SU-DHL-6 (cell line): ENCODE data around the gene JPH4.

Source experiments
- H2AFZ ChIP-seq: fragments of 200-600 bp; sonication (generic); 2 replicates; pipeline ENCODE4 v1.6.1; 2014; ENCODE audit warnings: low read depth, mild to moderate bottlenecking, moderate library complexity, mixed read lengths, antibody characterized with exemption, low read length; ENCODE audit not compliant: severe bottlenecking
- H3F3A ChIP-seq: fragments of 200-600 bp; shearing (Covaris generic); 2 replicates; pipeline ENCODE4 v1.6.0; 2016; ENCODE audit warnings: antibody characterized with exemption, mild to moderate bottlenecking; ENCODE audit not compliant: insufficient read depth
- H3K27ac ChIP-seq: fragments of 200-600 bp; sonication (generic); 2 replicates; pipeline ENCODE4 v1.5.1; 2016; ENCODE audit warnings: low read depth, mild to moderate bottlenecking, low read length, moderate library complexity, mixed read lengths
- H3K27me3 ChIP-seq: fragments of 200-600 bp; sonication (generic), shearing (Covaris generic); 2 replicates; pipeline ENCODE4 v1.6.0; 2014; ENCODE audit warnings: mild to moderate bottlenecking, low read length
- H3K36me3 ChIP-seq: fragments of 200-600 bp; sonication (generic); 2 replicates; pipeline ENCODE4 v1.6.1; 2014; ENCODE audit warnings: mild to moderate bottlenecking, low read length, mixed read lengths
- H3K4me2 ChIP-seq: fragments of 300-600, 200-600 bp; shearing (Covaris generic), sonication (generic); 2 replicates; pipeline ENCODE4 v1.6.0; 2014; ENCODE audit warnings: low read length, low read depth, mild to moderate bottlenecking; ENCODE audit not compliant: poor library complexity, severe bottlenecking
- H3K4me3 ChIP-seq: fragments of 200-600 bp; sonication (generic); 2 replicates; pipeline ENCODE4 v1.5.1; 2014; ENCODE audit warnings: antibody characterized with exemption, low read length, mild to moderate bottlenecking, mixed read lengths; ENCODE audit not compliant: insufficient read depth, poor library complexity, severe bottlenecking
- H3K79me2 ChIP-seq: fragments of 200-600 bp; sonication (generic); 2 replicates; pipeline ENCODE4 v1.6.1; 2014; ENCODE audit warnings: mild to moderate bottlenecking, low read length, moderate library complexity; ENCODE audit not compliant: insufficient read depth
- H3K9ac ChIP-seq: fragments of 200-600 bp; sonication (generic); 2 replicates; pipeline ENCODE4 v1.7.0; 2014; ENCODE audit warnings: mild to moderate bottlenecking, low read length
- H3K9me2 ChIP-seq: fragments of 200-600 bp; sonication (generic); replicated peaks from 2 replicates; pipeline ENCODE4 v1.6.1; 2014; ENCODE audit warnings: low read length; ENCODE audit not compliant: insufficient read depth
- H3K9me3 ChIP-seq: fragments of 200-600 bp; sonication (generic); 2 replicates; pipeline ENCODE4 v1.6.1; 2014; ENCODE audit warnings: low read length, mixed read lengths; ENCODE audit not compliant: insufficient read depth
- H4K20me1 ChIP-seq: fragments of 200-600 bp; sonication (generic); 2 replicates; pipeline ENCODE4 v1.6.1; 2014; ENCODE audit warnings: low read depth, mild to moderate bottlenecking, antibody characterized with exemption, low read length, moderate library complexity, mixed read lengths
- EZH2phosphoT487 ChIP-seq: fragments of 200-600 bp; sonication (generic), shearing (Covaris generic); conservative IDR thresholded peaks from 2 replicates; pipeline ENCODE4 v1.6.1; 2018; ENCODE audit warnings: mild to moderate bottlenecking, antibody characterized with exemption, low read length, moderate library complexity, mixed read lengths
- TF ChIP-seq, protein P1 (sequence below): fragments of 200-600 bp; sonication (generic); IDR thresholded peaks from one replicate; pipeline ENCODE4 v1.5.1; 2017; ENCODE audit warnings: antibody characterized with exemption, mild to moderate bottlenecking, low read length, moderate library complexity; ENCODE audit not compliant: insufficient read depth, poor library complexity, severe bottlenecking

The JPH4 gene

DNA sequence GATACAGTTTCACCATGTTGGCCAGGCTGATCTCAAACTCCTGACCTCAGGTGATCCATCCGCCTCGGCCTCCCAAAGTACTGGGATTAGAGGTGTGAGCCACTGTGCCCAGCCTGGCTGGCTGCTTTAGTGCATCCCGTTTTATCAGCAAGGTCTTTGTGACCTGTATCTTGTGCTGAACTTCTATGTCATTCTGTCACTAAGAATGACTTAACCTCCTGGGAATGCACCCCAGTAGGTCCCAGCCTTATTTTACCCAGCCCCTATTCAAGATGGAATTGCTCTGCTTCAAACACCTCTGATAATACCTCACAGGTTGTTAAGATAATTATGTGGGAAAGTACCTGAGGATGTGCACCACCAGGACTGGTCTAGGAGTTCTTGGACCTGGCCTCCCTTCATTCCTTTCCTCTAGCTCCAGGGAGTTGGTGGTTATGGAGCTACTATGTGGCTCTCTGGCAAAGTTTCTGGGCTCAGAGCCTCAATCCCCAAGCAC, 26.1 kb upstream of the JPH4 start:
- Histone ChIP-seq H3K79me2 (no peaks in the 10 kb centered on the region), H2AFZ (no peak overlapping the region), H4K20me1 (no peaks in the 10 kb centered on the region), H3K9me2 (no peaks in the 10 kb centered on the region), H3K9me3 (no peaks in the 10 kb centered on the region), H3K9ac (no peak overlapping the region), H3K36me3 (no peaks in the 10 kb centered on the region), H3K27ac (no peak overlapping the region), H3F3A (no peaks in the 10 kb centered on the region), H3K4me2 (no peak overlapping the region), H3K27me3 (no peaks in the 10 kb centered on the region), H3K4me3 (no peak overlapping the region)
- TF ChIP-seq, protein P1, sequence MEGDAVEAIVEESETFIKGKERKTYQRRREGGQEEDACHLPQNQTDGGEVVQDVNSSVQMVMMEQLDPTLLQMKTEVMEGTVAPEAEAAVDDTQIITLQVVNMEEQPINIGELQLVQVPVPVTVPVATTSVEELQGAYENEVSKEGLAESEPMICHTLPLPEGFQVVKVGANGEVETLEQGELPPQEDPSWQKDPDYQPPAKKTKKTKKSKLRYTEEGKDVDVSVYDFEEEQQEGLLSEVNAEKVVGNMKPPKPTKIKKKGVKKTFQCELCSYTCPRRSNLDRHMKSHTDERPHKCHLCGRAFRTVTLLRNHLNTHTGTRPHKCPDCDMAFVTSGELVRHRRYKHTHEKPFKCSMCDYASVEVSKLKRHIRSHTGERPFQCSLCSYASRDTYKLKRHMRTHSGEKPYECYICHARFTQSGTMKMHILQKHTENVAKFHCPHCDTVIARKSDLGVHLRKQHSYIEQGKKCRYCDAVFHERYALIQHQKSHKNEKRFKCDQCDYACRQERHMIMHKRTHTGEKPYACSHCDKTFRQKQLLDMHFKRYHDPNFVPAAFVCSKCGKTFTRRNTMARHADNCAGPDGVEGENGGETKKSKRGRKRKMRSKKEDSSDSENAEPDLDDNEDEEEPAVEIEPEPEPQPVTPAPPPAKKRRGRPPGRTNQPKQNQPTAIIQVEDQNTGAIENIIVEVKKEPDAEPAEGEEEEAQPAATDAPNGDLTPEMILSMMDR, result no peak
- no peak for TF ChIP-seq EZH2phosphoT487

- Histone ChIP-seq H3K4me2 (no peak overlapping the region), H3K27ac (no peak overlapping the region), H3K36me3 (no peaks in the 10 kb centered on the region), H3F3A (no peaks in the 10 kb centered on the region), H3K9me2 (no peaks in the 10 kb centered on the region), H3K27me3 (no peaks in the 10 kb centered on the region), H3K9ac (no peak overlapping the region), H4K20me1 (no peaks in the 10 kb centered on the region), H3K79me2 (no peaks in the 10 kb centered on the region), H3K4me3 (no peak overlapping the region), H2AFZ (no peak overlapping the region), H3K9me3 (no peaks in the 10 kb centered on the region)
- TF ChIP-seq EZH2phosphoT487, result no peak
- TF ChIP-seq, protein P1, result no peak
These were observed 25.6 kb upstream of the JPH4 start for GRCh38 chr14:23604148-23604547.

- H3K9me2 ChIP-seq, result no peaks in the 10 kb centered on the region
- H3K4me2 ChIP-seq, result no peak overlapping the region
- H3K9me3 ChIP-seq, result no peaks in the 10 kb centered on the region
- no peaks in the 10 kb centered on the region for H3K27me3 ChIP-seq
- H3K4me3 ChIP-seq, result no peak overlapping the region
- no peak overlapping the region for H3K27ac ChIP-seq
- no peak overlapping the region for H2AFZ ChIP-seq
- TF ChIP-seq EZH2phosphoT487, result no peak
- TF ChIP-seq, protein P1, result no peak
- no peak overlapping the region for H3K9ac ChIP-seq
- H3K79me2 ChIP-seq, result no peaks in the 10 kb centered on the region
- H3F3A ChIP-seq, result no peaks in the 10 kb centered on the region
- H4K20me1 ChIP-seq, result no peaks in the 10 kb centered on the region
- no peaks in the 10 kb centered on the region for H3K36me3 ChIP-seq
These were observed 24.5 kb upstream of the JPH4 start for GRCh38 chr14:23603103-23603502.
